Ammon's horn (tissue), 1 donor: Measurements from ENCODE around the gene RXRB.
A peak's percentile ranks its signal among the peaks of the same experiment; 100 is the strongest.

Source experiments
- DNase-seq: peaks from one replicate; pipeline ENCODE4 v3.0.0-alpha.2; 2016; ENCODE audit warnings: low spot score

RXRB gene

DNA sequence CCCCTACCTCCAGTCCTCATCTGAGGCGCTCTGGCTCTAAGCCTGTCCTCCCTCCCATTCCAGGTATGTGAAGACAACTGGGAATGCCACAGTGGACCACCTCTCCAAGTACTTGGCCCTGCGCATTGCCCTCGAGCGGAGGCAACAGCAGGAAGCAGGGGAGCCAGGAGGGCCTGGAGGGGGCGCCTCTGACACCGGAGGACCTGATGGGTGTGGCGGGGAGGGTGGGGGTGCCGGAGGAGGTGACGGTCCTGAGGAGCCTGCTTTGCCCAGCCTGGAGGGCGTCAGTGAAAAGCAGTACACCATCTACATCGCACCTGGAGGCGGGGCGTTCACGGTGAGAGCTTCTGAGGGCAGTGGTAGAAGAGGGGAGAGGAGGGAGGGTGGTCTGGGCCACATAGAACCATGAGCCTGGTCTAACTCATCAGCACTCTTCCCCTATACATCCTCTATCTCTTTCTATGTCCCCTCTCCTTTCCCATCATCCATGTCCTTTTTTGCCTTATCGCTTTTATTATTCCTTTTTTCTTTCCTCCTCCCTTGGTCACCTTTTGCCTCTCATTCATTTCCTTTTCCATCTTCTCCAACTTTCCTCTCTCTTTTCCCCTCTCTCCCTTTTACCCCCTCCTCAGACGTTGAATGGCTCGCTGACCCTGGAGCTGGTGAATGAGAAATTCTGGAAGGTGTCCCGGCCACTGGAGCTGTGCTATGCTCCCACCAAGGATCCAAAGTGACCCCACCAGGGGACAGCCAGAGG, 11.4 kb upstream of the RXRB start:
- no peak for DNase-seq

DNA sequence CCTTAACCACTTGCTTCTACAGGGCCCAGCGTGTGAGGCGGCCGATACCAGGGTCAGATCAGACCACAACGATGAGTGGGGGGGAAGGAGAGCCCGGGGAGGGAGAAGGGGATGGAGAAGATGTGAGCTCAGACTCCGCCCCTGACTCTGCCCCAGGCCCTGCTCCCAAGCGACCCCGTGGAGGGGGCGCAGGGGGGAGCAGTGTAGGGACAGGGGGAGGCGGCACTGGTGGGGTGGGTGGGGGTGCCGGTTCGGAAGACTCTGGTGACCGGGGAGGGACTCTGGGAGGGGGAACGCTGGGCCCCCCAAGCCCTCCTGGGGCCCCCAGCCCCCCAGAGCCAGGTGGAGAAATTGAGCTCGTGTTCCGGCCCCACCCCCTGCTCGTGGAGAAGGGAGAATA, 10.7 kb upstream of the RXRB start:
- DNase-seq: no peak

GRCh38 chr6:33209856-33210255, 9.4 kb upstream of the RXRB start:
- DNase-seq: no peak

DNA sequence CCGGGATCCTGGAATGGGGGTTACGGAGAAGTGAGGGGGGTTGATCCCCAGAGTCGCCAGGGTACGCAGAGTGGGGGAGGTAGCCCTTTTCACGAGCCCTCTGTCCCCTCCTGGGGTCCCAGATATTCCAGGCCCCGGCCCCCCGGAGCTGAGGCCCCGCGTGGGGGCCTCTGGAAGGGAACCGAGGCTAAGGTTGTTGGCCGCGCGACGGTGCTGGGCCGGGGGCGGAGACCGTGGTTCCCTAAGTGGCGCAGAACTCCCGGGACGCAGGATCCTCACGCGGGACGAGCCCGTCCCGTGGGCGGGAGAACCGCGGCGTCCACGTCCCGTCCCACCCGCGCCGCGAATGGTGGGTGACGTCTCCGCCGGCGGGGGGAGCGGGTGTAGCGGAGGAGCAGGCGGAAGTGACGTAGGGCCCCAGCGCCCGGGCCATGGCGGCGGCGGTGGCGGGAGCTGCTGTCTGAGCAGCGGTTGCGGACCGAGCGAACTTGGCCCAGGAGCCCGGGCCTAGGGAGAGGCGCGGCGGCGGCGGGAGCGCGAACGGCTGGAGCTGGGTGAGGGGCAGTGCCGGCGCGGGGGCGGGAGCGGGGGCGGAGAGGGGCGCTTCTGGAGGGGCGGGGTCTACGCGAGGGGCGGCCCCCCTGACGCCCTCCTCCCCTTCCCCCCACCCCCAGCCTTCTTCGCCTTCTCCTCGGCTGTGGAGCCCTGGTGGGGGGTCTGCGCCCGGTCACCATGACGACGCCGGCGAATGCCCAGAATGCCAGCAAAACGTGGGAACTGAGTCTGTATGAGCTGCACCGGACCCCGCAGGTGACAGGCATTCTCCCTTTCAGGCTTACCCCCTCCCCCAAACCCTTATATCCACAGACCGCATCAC, 7.9 kb upstream of the RXRB start, which contains the start of gene RING1:
Gene RING1, plus strand, starts transcription at position 410 of the 877 bp plus-strand sequence. Its CDS starts 323 bp downstream, at position 733.
- DNase-seq: peak; percentile 93

DNA sequence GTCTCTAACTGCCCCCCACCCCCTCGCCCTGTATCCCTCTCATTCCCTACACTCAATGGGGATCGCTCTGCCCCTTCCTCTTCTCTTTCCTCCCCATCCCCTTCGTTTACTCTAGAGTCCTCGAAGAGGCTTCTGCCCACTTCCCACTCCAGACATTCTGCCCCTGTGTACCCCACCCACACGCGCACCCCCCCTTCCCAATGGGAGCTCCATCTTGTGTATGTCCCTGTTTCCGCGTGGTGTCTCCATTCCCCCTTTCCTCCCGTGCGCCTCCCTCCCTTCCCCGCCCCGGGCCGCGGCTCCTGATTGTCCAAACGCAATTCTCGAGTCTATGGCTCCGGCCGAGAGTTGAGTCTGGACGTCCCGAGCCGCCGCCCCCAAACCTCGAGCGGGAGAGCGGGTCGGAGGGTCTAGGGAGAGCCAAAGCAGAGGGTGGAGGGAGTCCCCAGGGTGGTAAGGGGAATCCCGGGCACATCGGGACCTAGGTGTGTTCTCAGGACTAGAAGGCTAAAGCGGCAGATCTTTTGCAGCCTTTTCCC, 7.2 kb upstream of the RXRB start:
- DNase-seq: no peak

DNA sequence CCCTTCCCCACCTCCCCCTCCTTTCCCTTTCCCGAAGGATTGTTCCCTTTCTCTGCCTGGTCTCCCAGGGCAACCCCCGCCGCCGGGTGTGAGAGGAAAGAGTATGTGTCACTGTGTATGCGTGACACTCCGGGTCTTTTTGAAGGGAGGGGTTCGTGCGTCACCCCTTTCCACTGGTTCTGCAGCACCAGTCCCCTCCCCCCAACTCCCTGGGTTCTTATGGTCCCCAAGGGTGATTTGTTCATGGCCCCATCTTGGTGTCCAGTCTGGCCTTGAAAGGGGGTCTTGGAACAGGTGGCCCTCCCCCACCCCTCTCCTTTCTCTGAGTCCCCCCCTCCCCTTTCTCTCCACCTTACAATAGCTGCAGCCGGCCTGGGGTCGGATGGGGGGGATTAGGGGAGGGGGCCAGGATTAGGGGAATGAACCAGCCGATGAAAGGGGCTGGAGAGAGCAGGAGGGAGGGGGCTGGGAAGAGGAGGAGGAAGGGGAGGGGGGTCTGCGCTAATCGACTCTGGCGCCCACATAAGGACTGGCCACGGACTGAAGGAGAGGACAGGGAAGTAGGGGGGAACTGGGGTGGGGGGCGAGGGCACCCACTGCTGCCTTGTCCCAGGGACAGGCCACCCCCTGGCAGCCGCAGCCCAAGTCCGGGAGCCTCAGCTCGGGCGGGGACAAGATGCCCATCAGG, 6.5 kb upstream of the RXRB start:
- DNase-seq: no peak

DNA sequence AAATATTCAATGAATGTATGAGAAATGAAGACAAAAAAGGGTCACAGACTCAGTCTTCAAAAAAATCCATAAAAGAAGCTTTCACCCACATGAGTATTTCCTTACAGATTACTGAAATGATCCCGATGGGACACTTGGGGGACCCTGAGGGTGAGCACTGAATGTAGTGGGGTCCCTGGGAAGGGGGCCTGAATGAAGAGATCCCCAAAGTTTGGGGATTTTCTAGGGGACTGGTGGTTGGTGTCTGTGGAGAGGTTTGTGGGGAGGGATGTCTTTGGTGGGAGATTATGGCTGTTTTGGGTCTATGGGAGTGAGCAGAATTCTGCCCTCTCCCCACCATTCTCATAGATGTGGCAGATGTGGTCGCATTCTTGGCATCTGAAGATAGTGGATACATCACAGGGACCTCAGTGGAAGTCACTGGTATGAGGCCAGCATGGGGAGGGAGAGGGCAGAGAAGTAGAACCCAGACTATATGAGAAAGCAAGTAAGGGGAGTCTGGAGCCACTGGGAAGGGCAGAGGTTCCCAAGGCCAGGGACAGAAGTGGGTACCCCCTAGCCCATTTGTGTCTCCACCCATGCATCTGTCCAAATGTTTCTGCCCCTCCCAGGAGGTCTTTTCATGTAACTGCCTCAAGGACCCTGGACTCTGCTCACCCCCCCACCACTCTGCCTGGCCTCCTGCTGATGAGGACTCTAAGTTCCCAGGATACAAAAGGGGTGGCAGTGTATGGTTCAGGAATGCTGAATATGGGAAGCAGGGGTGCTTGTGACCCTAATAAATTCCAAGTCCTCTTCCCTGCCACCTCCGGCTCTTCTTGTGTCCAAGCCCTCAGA, 5.8 kb upstream of the RXRB start:
- DNase-seq: no peak

DNA sequence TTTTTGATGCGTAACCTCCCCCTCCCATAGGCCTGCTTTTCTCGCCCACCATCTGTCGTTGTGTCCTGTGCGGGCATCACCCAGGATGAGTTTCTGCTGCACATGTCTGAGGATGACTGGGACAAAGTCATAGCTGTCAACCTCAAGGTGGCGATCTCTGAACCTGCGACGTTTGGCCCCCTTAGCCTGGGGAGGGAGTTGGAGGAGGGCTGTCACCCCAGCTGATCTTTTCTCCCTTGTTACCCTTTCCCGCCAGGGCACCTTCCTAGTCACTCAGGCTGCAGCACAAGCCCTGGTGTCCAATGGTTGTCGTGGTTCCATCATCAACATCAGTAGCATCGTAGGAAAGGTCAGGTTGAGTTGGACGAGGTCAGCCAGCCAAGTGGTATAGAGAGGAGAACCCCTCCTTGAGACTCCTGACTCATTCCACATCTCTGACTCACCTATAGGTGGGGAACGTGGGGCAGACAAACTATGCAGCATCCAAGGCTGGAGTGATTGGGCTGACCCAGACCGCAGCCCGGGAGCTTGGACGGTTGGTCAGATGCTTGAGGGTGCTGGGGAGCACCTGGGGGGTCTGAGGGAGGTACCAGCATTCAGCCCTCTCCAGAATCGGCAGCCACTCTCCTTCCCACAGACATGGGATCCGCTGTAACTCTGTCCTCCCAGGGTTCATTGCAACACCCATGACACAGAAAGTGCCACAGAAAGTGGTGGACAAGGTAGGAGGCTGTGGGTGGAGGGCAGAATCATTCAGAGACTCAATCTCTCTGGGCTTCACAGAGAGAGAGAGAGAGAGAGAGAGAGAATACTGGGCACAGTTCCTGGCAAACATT, 4.9 kb upstream of the RXRB start:
- DNase-seq: no peak

DNA sequence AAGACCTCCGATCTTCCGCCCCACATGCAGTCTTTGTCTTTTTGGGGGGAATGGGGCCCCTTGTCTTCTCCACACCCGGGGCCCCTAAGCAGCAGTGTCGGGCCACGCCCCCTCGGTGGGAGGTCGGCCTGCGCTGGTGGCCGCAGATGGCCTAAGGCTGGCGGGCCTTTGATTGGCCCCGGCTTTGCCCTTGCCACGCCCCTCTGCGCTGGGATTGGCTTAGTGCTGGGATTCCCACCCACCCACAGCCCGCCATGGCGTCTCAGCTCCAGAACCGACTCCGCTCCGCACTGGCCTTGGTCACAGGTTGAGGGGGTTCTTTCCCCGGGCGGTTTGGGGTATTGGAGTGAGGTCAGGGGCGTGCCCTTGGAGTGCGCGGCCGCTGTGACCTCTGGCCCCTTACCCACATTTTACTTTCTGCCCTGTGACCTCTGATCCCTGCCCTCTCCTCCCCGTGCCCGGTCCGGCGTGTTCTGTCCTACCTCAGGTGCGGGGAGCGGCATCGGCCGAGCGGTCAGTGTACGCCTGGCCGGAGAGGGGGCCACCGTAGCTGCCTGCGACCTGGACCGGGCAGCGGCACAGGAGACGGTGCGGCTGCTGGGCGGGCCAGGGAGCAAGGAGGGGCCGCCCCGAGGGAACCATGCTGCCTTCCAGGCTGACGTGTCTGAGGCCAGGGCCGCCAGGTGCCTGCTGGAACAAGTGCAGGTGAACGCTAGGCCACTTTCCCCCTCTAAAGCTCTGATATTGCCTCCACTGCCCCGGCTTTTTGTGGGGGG, 4.1 kb upstream of the RXRB start, which contains the start of gene HSD17B8:
Gene HSD17B8, plus strand, starts transcription at position 241 of the 776 bp plus-strand sequence. Its CDS starts 14 bp downstream, at position 255.
- peak; percentile 97 for DNase-seq

- no peak for DNase-seq
Measured at GRCh38 chr6:33204165-33204414, 3.6 kb upstream of the RXRB start.

DNA sequence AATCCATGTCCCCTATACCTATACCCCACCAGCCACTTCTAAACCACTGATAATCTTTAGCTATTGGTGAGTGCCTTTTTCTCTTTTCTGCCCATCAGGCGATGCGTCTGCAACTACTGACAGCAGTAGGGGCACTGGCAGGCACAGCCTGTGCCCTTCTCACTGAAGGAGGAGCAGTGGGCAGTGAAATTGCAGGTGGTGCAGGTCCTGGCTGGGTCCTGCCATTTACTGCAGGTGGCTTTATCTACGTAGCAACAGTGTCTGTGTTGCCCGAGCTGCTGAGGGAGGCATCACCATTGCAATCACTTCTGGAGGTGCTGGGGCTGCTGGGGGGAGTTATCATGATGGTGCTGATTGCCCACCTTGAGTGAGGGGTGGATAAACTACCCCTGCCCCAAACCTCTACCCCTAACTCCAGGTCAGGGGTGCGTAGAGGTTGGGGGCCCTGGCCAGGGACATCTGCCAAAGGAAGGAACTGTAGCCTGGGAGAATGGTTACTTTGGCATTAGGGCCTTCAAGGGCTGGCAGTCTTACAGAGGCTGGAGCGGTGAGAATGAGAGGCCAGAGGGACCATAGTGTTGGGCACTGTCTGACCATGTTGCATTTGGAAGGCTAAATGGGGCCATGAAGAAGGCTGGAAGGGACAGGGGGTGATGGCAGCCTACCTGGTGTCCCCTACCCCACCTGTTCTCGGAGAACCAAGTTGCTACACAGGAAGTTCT, 3.1 kb upstream of the RXRB start:
- no peak for DNase-seq

- no peak for DNase-seq
Measured at GRCh38 chr6:33202799-33203198, 2.3 kb upstream of the RXRB start.

- DNase-seq: no peak
Measured at GRCh38 chr6:33201935-33202334, 1.5 kb upstream of the RXRB start.

GRCh38 chr6:33201147-33201545, 681 bp upstream of the RXRB start:
- DNase-seq: no peak

DNA sequence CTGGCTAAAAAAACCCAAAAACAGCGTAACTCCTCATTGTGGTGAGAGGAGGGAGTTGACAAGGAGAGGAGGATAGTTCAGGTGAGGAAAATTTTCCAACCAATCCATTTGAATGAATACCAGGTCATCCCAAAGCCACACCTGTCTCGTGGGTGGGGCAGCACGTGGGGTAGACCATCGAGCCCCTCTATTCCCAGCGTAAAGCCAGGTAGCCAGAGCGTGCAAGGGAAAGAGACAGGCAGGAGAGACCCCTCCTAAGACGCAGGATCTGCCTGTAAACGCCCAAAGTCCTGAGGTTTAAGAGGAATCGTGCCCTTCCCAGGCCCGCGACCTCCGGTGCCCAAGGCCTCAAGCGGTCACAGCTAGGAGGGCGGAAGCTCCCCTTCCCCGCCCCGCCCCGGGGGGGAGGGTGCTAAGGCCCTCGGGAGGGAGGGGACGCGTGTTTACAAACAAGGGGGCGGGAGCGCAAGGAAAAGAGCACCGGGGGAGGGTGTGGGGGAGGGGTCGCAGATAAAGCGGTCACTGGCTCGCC, 712 bp downstream of the RXRB start:
- DNase-seq: peak; percentile 65

DNA sequence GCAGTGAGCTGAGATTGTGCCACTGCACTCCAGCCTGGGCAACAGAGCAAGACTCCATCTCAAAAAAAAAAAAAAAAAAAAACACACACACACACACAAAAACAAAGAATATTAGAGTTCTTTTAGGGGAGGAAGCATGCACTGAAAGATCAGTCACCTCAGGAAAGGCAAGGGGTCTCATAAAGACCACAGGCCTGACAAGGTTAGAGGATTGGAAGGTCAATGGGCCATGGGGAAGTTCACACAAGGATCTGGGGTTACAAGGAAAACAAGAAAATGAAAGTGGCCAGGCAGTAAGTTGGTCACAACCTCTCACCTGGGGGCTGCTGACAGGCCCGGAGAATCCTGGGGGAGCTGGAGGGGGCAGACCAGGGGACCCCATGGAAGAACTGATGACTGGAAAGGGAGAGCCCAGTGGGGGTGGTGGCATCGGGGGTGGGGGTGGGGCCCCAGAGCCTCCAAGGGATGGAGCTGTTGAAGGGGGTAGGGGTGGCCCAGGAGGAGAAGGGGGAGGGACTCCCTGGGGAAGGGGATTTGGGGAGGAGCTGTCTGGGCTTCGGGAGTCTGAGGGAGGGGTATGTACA, 1.5 kb downstream of the RXRB start:
- DNase-seq: no peak

GRCh38 chr6:33198159-33198852, 2.2 kb downstream of the RXRB start:
- DNase-seq: no peak
